ENCODE data around the gene SS18L1. TPM values are rescaled to one million over a fixed set of nuclear protein-coding genes. Genes with fewer than 3 reads are reported as not detected.

The SS18L1 gene
- total RNA-seq, 1 experiment from 2014 or later, result 12.3 TPM

GRCh38 chr20:62168890-62169435 is 25.4 kb downstream of the SS18L1 start:
- Histone ChIP-seq H3K4me2 (ENCODE audit: low read depth, low read length, poor library complexity, severe bottlenecking) (no peak overlapping the region), H3K9me3 (ENCODE audit: low read length) (no peaks in the 10 kb centered on the region), H3K27ac (ENCODE audit: low read length) (no peak overlapping the region), H3K9me2 (replicated peaks; ENCODE audit: insufficient read depth, low read length) (no peaks in the 10 kb centered on the region), H3K79me2 (ENCODE audit: low read length) (no peaks in the 10 kb centered on the region), H3K9ac (ENCODE audit: low read length) (no peak overlapping the region), H4K20me1 (ENCODE audit: insufficient read depth, low read depth, low read length) (no peaks in the 10 kb centered on the region), H3K27me3 (ENCODE audit: low read length) (no peaks in the 10 kb centered on the region), H2AFZ (ENCODE audit: low read length) (no peak overlapping the region), H3K4me1 (ENCODE audit: low read length) (no peaks in the 10 kb centered on the region), H3K4me3 (ENCODE audit: low read length) (no peak overlapping the region), H3K36me3 (ENCODE audit: insufficient read depth, low read length) (no peaks in the 10 kb centered on the region)
- no peak for DNase-seq

DNA sequence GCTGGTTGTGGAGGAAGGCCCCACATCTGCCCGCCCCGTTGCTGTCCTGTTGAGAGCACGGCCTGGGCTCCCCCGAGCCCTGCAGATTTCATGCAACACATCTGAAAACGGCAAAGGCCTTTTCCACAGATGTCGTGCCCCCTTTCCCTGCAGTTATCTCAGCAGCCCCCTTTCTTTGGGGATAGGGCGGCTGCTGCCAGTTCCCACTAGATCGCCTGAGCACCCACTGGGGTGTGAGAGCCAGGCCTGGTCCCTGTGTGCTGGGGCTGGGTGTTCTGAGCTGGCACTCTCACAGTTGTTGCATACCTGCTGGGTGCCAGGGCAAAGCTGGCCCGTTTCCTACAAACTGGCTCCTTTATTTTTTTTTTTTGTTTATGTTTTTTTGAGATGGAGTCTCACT is 27.0 kb downstream of the SS18L1 start:
- no peak for DNase-seq
- H3K79me2 ChIP-seq (ENCODE audit: low read length), result no peaks in the 10 kb centered on the region
- no peak overlapping the region for H3K9ac ChIP-seq (ENCODE audit: low read length)
- H3K4me3 ChIP-seq (ENCODE audit: low read length), result no peak overlapping the region
- H3K27ac ChIP-seq (ENCODE audit: low read length), result no peak overlapping the region
- no peak overlapping the region for H2AFZ ChIP-seq (ENCODE audit: low read length)
- H3K9me3 ChIP-seq (ENCODE audit: low read length), result no peaks in the 10 kb centered on the region
- no peaks in the 10 kb centered on the region for H3K9me2 ChIP-seq (replicated peaks; ENCODE audit: insufficient read depth, low read length)
- no peak overlapping the region for H3K4me2 ChIP-seq (ENCODE audit: low read depth, low read length, poor library complexity, severe bottlenecking)
- no peaks in the 10 kb centered on the region for H3K4me1 ChIP-seq (ENCODE audit: low read length)
- no peaks in the 10 kb centered on the region for H3K27me3 ChIP-seq (ENCODE audit: low read length)
- no peaks in the 10 kb centered on the region for H3K36me3 ChIP-seq (ENCODE audit: insufficient read depth, low read length)
- no peaks in the 10 kb centered on the region for H4K20me1 ChIP-seq (ENCODE audit: insufficient read depth, low read depth, low read length)

DNA sequence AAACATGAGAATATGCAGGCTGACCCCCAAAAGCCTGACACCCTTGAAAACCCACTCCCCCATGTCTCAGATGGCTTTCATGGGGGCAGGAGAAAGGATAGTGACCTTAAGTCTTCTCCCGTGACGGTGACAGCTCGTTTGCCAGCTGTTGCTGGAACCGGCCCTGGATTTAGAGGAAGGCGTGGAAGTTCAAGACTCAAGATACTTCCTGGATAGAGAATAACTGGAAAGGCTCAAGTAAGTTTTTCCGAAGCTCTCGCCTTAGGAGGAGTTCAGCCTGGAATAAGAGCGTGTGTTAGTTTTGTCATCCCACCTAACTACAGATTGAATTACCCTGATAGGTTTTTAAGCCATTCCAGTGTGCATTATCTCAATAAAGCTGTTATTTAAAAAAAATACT is 27.7 kb downstream of the SS18L1 start:
- Histone ChIP-seq H3K36me3 (ENCODE audit: insufficient read depth, low read length) (no peaks in the 10 kb centered on the region), H3K4me1 (ENCODE audit: low read length) (no peaks in the 10 kb centered on the region), H4K20me1 (ENCODE audit: insufficient read depth, low read depth, low read length) (no peaks in the 10 kb centered on the region), H2AFZ (ENCODE audit: low read length) (no peak overlapping the region), H3K27me3 (ENCODE audit: low read length) (no peaks in the 10 kb centered on the region), H3K4me2 (ENCODE audit: low read depth, low read length, poor library complexity, severe bottlenecking) (no peak overlapping the region), H3K27ac (ENCODE audit: low read length) (no peak overlapping the region), H3K79me2 (ENCODE audit: low read length) (no peaks in the 10 kb centered on the region), H3K9me2 (replicated peaks; ENCODE audit: insufficient read depth, low read length) (no peaks in the 10 kb centered on the region), H3K9me3 (ENCODE audit: low read length) (no peaks in the 10 kb centered on the region), H3K4me3 (ENCODE audit: low read length) (no peak overlapping the region), H3K9ac (ENCODE audit: low read length) (no peak overlapping the region)
- no peak for DNase-seq

DNA sequence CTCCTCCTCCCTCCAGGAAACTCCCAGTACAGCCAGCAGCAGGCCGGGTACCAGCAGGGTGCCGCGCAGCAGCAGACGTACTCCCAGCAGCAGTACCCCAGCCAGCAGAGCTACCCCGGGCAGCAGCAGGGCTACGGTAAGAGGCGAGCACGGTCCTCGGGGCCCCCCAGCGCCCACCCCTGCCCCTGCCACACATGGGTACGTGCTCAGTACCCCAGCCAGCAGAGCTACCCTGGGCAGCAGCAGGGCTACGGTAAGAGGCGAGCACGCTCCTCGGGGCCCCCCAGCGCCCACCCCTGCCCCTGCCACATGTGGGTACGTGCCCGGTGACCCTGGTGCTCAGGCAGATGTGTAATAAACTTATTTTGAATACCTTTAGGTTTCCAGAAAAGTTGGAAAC is 29.1 kb downstream of the SS18L1 start:
- no peaks in the 10 kb centered on the region for H4K20me1 ChIP-seq (ENCODE audit: insufficient read depth, low read depth, low read length)
- H3K4me1 ChIP-seq (ENCODE audit: low read length), result no peaks in the 10 kb centered on the region
- H3K27ac ChIP-seq (ENCODE audit: low read length), result no peak overlapping the region

GRCh38 chr20:62174021-62174804 is 30.6 kb downstream of the SS18L1 start:
- no peak overlapping the region for H3K4me3 ChIP-seq (ENCODE audit: low read length)
- no peaks in the 10 kb centered on the region for H3K36me3 ChIP-seq (ENCODE audit: insufficient read depth, low read length)
- no peak overlapping the region for H3K9ac ChIP-seq (ENCODE audit: low read length)
- no peaks in the 10 kb centered on the region for H3K9me2 ChIP-seq (replicated peaks; ENCODE audit: insufficient read depth, low read length)
- H3K27me3 ChIP-seq (ENCODE audit: low read length), result no peaks in the 10 kb centered on the region
- no peaks in the 10 kb centered on the region for H3K79me2 ChIP-seq (ENCODE audit: low read length)
- no peaks in the 10 kb centered on the region for H3K9me3 ChIP-seq (ENCODE audit: low read length)
- no peak overlapping the region for H3K27ac ChIP-seq (ENCODE audit: low read length)
- no peaks in the 10 kb centered on the region for H4K20me1 ChIP-seq (ENCODE audit: insufficient read depth, low read depth, low read length)
- H3K4me2 ChIP-seq (ENCODE audit: low read depth, low read length, poor library complexity, severe bottlenecking), result no peak overlapping the region
- H3K4me1 ChIP-seq (ENCODE audit: low read length), result no peaks in the 10 kb centered on the region
- no peak for DNase-seq
- H2AFZ ChIP-seq (ENCODE audit: low read length), result no peak overlapping the region

More for the DNA sequence above, 29.1 kb downstream of the SS18L1 start:
- Histone ChIP-seq H3K4me2 (ENCODE audit: low read depth, low read length, poor library complexity, severe bottlenecking) (no peak overlapping the region), H2AFZ (ENCODE audit: low read length) (no peak overlapping the region), H3K9me3 (ENCODE audit: low read length) (no peaks in the 10 kb centered on the region), H3K9ac (ENCODE audit: low read length) (no peak overlapping the region), H3K9me2 (replicated peaks; ENCODE audit: insufficient read depth, low read length) (no peaks in the 10 kb centered on the region), H3K79me2 (ENCODE audit: low read length) (no peaks in the 10 kb centered on the region), H3K27me3 (ENCODE audit: low read length) (no peaks in the 10 kb centered on the region), H3K4me3 (ENCODE audit: low read length) (no peak overlapping the region), H3K36me3 (ENCODE audit: insufficient read depth, low read length) (no peaks in the 10 kb centered on the region)
- DNase-seq, result no peak

DNA sequence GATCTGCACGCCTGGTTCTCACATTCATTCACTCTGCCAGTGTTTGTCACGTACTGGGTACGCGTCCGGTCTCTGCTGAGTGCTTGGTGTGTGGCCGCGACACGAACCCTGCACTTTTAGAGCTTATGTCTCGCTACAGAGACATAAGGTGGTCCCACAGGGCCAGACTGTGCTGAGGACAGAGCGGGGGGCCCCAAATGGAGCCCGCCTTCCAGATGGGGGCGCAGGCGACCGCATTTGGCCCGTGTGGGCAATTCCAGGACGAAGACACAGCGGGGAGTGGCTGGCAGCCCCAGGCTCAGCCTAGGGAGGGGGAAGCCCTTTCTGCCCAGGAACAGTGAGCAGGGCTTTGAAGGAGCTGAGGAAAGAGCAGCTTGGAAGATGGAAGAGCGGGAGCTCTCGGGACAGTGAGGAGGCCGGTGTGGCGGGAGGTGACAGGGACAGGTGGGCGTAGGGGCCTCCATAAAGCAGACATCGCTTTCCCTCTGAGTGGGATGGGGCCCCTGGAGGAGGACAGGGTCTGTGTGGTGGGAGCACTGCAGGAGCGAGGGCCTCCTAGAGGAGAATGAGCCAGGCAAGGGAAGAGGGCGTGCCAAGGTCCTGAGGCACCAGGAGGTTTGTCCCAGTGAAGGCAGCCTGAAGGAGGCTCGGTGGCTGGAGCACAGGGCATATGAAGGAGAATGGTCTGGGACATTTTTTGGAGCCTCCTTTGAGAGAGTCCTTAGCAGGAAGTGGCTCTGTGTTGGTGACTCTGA is 31.5 kb downstream of the SS18L1 start:
- no peaks in the 10 kb centered on the region for H3K79me2 ChIP-seq (ENCODE audit: low read length)
- DNase-seq, result no peak
- H3K27ac ChIP-seq (ENCODE audit: low read length), result no peak overlapping the region
- no peaks in the 10 kb centered on the region for H4K20me1 ChIP-seq (ENCODE audit: insufficient read depth, low read depth, low read length)
- no peak overlapping the region for H2AFZ ChIP-seq (ENCODE audit: low read length)
- H3K27me3 ChIP-seq (ENCODE audit: low read length), result no peaks in the 10 kb centered on the region
- no peaks in the 10 kb centered on the region for H3K4me1 ChIP-seq (ENCODE audit: low read length)
- no peak overlapping the region for H3K9ac ChIP-seq (ENCODE audit: low read length)
- no peaks in the 10 kb centered on the region for H3K36me3 ChIP-seq (ENCODE audit: insufficient read depth, low read length)
- no peaks in the 10 kb centered on the region for H3K9me3 ChIP-seq (ENCODE audit: low read length)
- no peak overlapping the region for H3K4me3 ChIP-seq (ENCODE audit: low read length)
- H3K9me2 ChIP-seq (replicated peaks; ENCODE audit: insufficient read depth, low read length), result no peaks in the 10 kb centered on the region
- no peak overlapping the region for H3K4me2 ChIP-seq (ENCODE audit: low read depth, low read length, poor library complexity, severe bottlenecking)

DNA sequence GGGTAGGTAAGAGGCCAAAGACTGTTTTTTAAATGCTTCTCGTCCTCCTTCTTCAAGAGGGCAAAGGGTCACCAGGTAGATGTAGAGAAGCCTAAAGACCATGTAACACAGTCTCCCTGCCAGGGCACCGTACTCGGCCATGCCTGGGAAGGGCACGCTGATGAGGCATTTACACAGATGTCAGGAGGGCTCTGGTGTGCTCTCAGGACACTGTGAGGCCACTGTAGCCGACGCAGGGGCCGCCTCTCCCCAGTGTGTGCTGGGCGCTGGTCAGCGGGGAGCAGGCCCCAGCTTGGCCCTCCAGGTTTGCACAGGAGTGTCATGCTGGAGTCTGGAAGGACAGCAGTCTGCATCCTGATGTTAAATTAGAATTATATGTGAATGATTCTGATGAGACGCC is 32.1 kb downstream of the SS18L1 start:
- Histone ChIP-seq H3K9me3 (ENCODE audit: low read length) (no peaks in the 10 kb centered on the region), H3K27ac (ENCODE audit: low read length) (no peak overlapping the region), H2AFZ (ENCODE audit: low read length) (no peak overlapping the region), H3K27me3 (ENCODE audit: low read length) (no peaks in the 10 kb centered on the region), H4K20me1 (ENCODE audit: insufficient read depth, low read depth, low read length) (no peaks in the 10 kb centered on the region), H3K36me3 (ENCODE audit: insufficient read depth, low read length) (no peaks in the 10 kb centered on the region), H3K9me2 (replicated peaks; ENCODE audit: insufficient read depth, low read length) (no peaks in the 10 kb centered on the region), H3K9ac (ENCODE audit: low read length) (no peak overlapping the region), H3K79me2 (ENCODE audit: low read length) (no peaks in the 10 kb centered on the region), H3K4me2 (ENCODE audit: low read depth, low read length, poor library complexity, severe bottlenecking) (no peak overlapping the region), H3K4me1 (ENCODE audit: low read length) (no peaks in the 10 kb centered on the region), H3K4me3 (ENCODE audit: low read length) (no peak overlapping the region)
- DNase-seq, result no peak

- H3K79me2 ChIP-seq (ENCODE audit: low read length), result peaks cover 3% of the 10 kb centered on the region; the same call in 1 of the 2 replicates
- no peak overlapping the region for H3K4me2 ChIP-seq (ENCODE audit: low read depth, low read length, poor library complexity, severe bottlenecking)
- no peaks in the 10 kb centered on the region for H3K27me3 ChIP-seq (ENCODE audit: low read length)
- H3K9me2 ChIP-seq (replicated peaks; ENCODE audit: insufficient read depth, low read length), result no peaks in the 10 kb centered on the region
- H3K9me3 ChIP-seq (ENCODE audit: low read length), result no peaks in the 10 kb centered on the region
- no peak overlapping the region for H3K4me3 ChIP-seq (ENCODE audit: low read length)
- H2AFZ ChIP-seq (ENCODE audit: low read length), result no peak overlapping the region
- no peak overlapping the region for H3K27ac ChIP-seq (ENCODE audit: low read length)
- H4K20me1 ChIP-seq (ENCODE audit: insufficient read depth, low read depth, low read length), result no peaks in the 10 kb centered on the region
- no peak overlapping the region for H3K9ac ChIP-seq (ENCODE audit: low read length)
- H3K36me3 ChIP-seq (ENCODE audit: insufficient read depth, low read length), result no peaks in the 10 kb centered on the region
- peaks cover 10% of the 10 kb centered on the region for H3K4me1 ChIP-seq (ENCODE audit: low read length)
- no peak for DNase-seq
Measured at GRCh38 chr20:62176866-62177265, 33.3 kb downstream of the SS18L1 start.

Measured in Karpas-422 (cell line).